HL-60 (cell line): Measurements from ENCODE around the gene TUBGCP2.

Source experiments
- DNase-seq, 2 experiments: peaks; one replicate each; pipeline ENCODE4 v3.0.0-alpha.2; 2010 to 2020; ENCODE audit warnings: low read depth in 1 of 2, low spot score in 1 of 2
- H3K27ac ChIP-seq: fragments of 250-450 bp; sonication (Bioruptor Pico); replicated peaks from 2 replicates; pipeline ENCODE4 v1.5.1; 2020; ENCODE audit warnings: mild to moderate bottlenecking, moderate library complexity
- H3K27me3 ChIP-seq: fragments of 250-450 bp; sonication (Bioruptor Pico); 2 replicates; pipeline ENCODE4 v1.5.1; 2021; ENCODE audit warnings: mild to moderate bottlenecking, moderate library complexity; ENCODE audit not compliant: insufficient read depth, poor library complexity, severe bottlenecking
- H3K4me3 ChIP-seq: replicated peaks from 2 replicates; pipeline ENCODE4 v1.5.1; 2011; ENCODE audit warnings: mild to moderate bottlenecking, control low read depth, low read length; ENCODE audit not compliant: insufficient read depth
- CTCF ChIP-seq: IDR thresholded peaks from one replicate; pipeline ENCODE4 v1.5.1; 2011; ENCODE audit warnings: low read length, control low read depth, inconsistent platforms; ENCODE audit not compliant: insufficient read depth
- GABPA ChIP-seq: IDR thresholded peaks from 2 replicates; pipeline ENCODE4 v1.6.1; 2012; ENCODE audit warnings: low read depth
- POLR2AphosphoS5 ChIP-seq: IDR thresholded peaks from 2 replicates; pipeline ENCODE4 v1.6.1; 2012; ENCODE audit warnings: low read depth
- REST ChIP-seq: IDR thresholded peaks from 2 replicates; pipeline ENCODE4 v1.6.1; 2012; ENCODE audit warnings: low read depth; ENCODE audit not compliant: insufficient replicate concordance
- SPI1 ChIP-seq: IDR thresholded peaks from 2 replicates; pipeline ENCODE4 v1.6.1; 2012; ENCODE audit warnings: low read depth, mild to moderate bottlenecking, borderline replicate concordance

TUBGCP2 gene

DNA sequence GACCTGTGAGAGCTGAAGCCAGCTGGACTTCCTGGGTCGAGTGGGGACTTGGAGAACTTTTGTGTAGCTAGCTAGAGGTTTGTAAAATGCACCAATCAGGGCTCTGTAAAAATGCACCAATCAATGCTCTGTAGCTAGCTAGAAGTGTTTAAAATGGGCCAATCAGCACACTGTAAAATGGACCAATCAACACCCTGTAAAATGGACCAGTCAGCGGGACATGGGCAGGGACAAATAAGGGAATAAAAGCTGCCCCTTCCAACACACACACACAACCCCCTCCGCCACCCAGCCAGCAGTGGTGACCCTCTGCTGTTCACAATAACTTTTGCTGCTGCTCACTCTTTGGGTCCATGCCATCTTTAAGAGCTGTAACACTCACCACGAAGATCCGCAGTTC lies 7.2 kb upstream of the TUBGCP2 start:
- Histone ChIP-seq H3K27me3 (peaks cover 2% of the 10 kb centered on the region), H3K4me3 (no peak overlapping the region), H3K27ac (no peak overlapping the region)
- TF ChIP-seq GABPA (no peak), CTCF (no peak), POLR2AphosphoS5 (no peak), REST (no peak), SPI1 (no peak)
- no peak for DNase-seq

DNA sequence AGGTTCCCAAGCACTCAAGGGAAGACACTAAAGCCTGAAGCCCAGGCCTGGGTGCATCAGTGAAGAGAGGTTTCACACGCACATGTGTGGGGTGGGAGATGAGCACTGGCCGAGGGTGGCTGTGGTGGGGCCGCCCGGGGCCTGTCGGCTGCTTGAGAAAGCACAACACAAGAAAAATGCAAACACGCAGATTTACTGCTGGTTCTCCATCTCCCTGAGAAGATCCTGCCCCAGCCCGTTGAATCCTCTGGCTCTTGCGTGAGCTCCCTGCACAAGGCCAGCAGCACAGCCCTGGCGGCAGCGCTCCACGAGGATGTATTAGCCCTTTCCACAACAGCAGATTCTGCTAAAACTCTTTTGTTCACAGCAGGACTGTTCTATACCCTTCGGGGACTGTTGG lies 6.2 kb upstream of the TUBGCP2 start:
- no peak overlapping the region for H3K27ac ChIP-seq
- peaks cover under 1% of the 10 kb centered on the region for H3K27me3 ChIP-seq
- DNase-seq: no peak
- TF ChIP-seq POLR2AphosphoS5 (no peak), REST (no peak), GABPA (no peak), SPI1 (no peak), CTCF (no peak)
- no peak overlapping the region for H3K4me3 ChIP-seq

GRCh38 chr10:133313192-133313591 lies 4.5 kb upstream of the TUBGCP2 start:
- H3K27me3 ChIP-seq: no peaks in the 10 kb centered on the region
- TF ChIP-seq CTCF: no peak
- TF ChIP-seq GABPA: no peak
- TF ChIP-seq SPI1: no peak
- TF ChIP-seq REST: no peak
- TF ChIP-seq POLR2AphosphoS5: no peak
- H3K27ac ChIP-seq: no peak overlapping the region
- H3K4me3 ChIP-seq: no peak overlapping the region
- DNase-seq: no peak
